ENCODE data around the gene HOXD1.

The HOXD1 gene

GRCh38 chr2:176189681-176190641, 1.5 kb downstream of the HOXD1 start:
- Histone ChIP-seq H3K36me3 (ENCODE audit: control insufficient read depth in 1 of 2, insufficient read depth in 2 of 2, low read depth in 1 of 2, low read length in 2 of 2) (peaks cover 0 to 2% of the 10 kb centered on the region in 2 experiments), H4K8ac (ENCODE audit: low read length) (no peak overlapping the region), H2BK15ac (ENCODE audit: low read depth, poor library complexity, severe bottlenecking) (no peak overlapping the region), H2BK12ac (ENCODE audit: low read length in 2 of 2) (no peak overlapping the region), H3K9me3 (ENCODE audit: control insufficient read depth, low read length) (no peaks in the 10 kb centered on the region), H3K27me3 (ENCODE audit: control insufficient read depth in 1 of 2, insufficient read depth in 1 of 2, low read length in 2 of 2) (peaks cover 58 to 65% of the 10 kb centered on the region in 2 experiments), H2AFZ (ENCODE audit: low read depth, low read length) (no peak overlapping the region), H2BK120ac (ENCODE audit: low read depth, low read length) (no peak overlapping the region), H3K4me3 (ENCODE audit: insufficient read depth in 1 of 2, low read depth in 1 of 2, low read length in 2 of 2) (peak overlapping the region in 1 of 2 experiments; percentile 87), H3K14ac (ENCODE audit: low read length in 2 of 2) (no peak overlapping the region), H3K79me1 (replicated peaks; ENCODE audit: low read length, poor library complexity, severe bottlenecking) (no peaks in the 10 kb centered on the region), H3K4ac (ENCODE audit: low read depth in 1 of 2, low read length in 2 of 2) (no peak overlapping the region), H3K27ac (ENCODE audit: low read length, poor library complexity, severe bottlenecking) (no peak overlapping the region), H4K91ac (ENCODE audit: low read length) (no peak overlapping the region), H2BK5ac (ENCODE audit: low read depth, low read length, poor library complexity, severe bottlenecking) (no peak overlapping the region), H3K18ac (ENCODE audit: low read depth in 1 of 2, low read length in 2 of 2) (no peak overlapping the region), H3K4me2 (ENCODE audit: low read length, poor library complexity, severe bottlenecking) (peak overlapping the region; percentile 4), H3K23ac (ENCODE audit: low read length in 2 of 2) (no peak overlapping the region), H2AK5ac (ENCODE audit: low read length, severe bottlenecking) (no peak overlapping the region), H3K4me1 (ENCODE audit: control insufficient read depth, insufficient read depth, low read depth, low read length) (peaks cover 16% of the 10 kb centered on the region), H3K9ac (ENCODE audit: low read length) (no peak overlapping the region)
- WGBS: 9% methylated on average over 26 of the region's 28 CpGs
- no peak for DNase-seq

DNA sequence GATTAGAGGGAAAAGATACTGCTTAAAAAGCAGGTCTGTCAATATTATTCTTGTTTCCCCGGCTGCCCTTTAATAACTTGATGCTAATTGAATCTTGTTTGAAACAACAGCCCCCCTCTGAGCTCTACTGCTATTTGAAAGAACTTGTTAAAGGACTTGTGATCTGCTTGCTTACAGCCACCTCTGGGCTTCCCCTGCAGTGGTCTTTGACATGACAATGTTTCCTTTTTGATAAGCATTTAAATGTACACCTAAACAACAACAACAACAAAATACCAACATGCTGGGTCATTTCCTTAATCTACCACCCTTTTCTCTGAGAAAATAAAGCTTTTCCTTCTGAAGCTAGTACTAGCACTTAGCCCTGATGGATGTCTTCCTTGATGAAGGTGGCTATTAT, 3.9 kb downstream of the HOXD1 start:
- DNase-seq: no peak
- no peak overlapping the region for H4K91ac ChIP-seq (ENCODE audit: low read length)
- no peak overlapping the region for H3K27ac ChIP-seq (ENCODE audit: low read length, poor library complexity, severe bottlenecking)
- no peaks in the 10 kb centered on the region for H3K79me1 ChIP-seq (replicated peaks; ENCODE audit: low read length, poor library complexity, severe bottlenecking)
- H3K4me3 ChIP-seq (ENCODE audit: insufficient read depth in 1 of 2, low read depth in 1 of 2, low read length in 2 of 2): no peak overlapping the region
- H2BK12ac ChIP-seq (ENCODE audit: low read length in 2 of 2): no peak overlapping the region
- no peak overlapping the region for H3K14ac ChIP-seq (ENCODE audit: low read length in 2 of 2)
- no peak overlapping the region for H3K23ac ChIP-seq (ENCODE audit: low read length in 2 of 2)
- H3K4me2 ChIP-seq (ENCODE audit: low read length, poor library complexity, severe bottlenecking): no peak overlapping the region
- H3K36me3 ChIP-seq (ENCODE audit: control insufficient read depth in 1 of 2, insufficient read depth in 2 of 2, low read depth in 1 of 2, low read length in 2 of 2): peaks cover 0 to 2% of the 10 kb centered on the region in 2 experiments
- H3K9ac ChIP-seq (ENCODE audit: low read length): no peak overlapping the region
- H2BK120ac ChIP-seq (ENCODE audit: low read depth, low read length): no peak overlapping the region
- peaks cover 54 to 61% of the 10 kb centered on the region in 2 experiments for H3K27me3 ChIP-seq (ENCODE audit: control insufficient read depth in 1 of 2, insufficient read depth in 1 of 2, low read length in 2 of 2)
- H4K8ac ChIP-seq (ENCODE audit: low read length): no peak overlapping the region
- H3K9me3 ChIP-seq (ENCODE audit: control insufficient read depth, low read length): no peaks in the 10 kb centered on the region
- H3K4ac ChIP-seq (ENCODE audit: low read depth in 1 of 2, low read length in 2 of 2): no peak overlapping the region
- 0% methylated on average over 1 of the region's 1 CpG for WGBS
- H2AK5ac ChIP-seq (ENCODE audit: low read length, severe bottlenecking): no peak overlapping the region
- no peak overlapping the region for H2AFZ ChIP-seq (ENCODE audit: low read depth, low read length)
- no peak overlapping the region for H2BK15ac ChIP-seq (ENCODE audit: low read depth, poor library complexity, severe bottlenecking)
- no peak overlapping the region for H3K18ac ChIP-seq (ENCODE audit: low read depth in 1 of 2, low read length in 2 of 2)
- H2BK5ac ChIP-seq (ENCODE audit: low read depth, low read length, poor library complexity, severe bottlenecking): no peak overlapping the region
- H3K4me1 ChIP-seq (ENCODE audit: control insufficient read depth, insufficient read depth, low read depth, low read length): peaks cover 16% of the 10 kb centered on the region

- WGBS: no CpG with 5 or more reads among the region's 1 CpG
- H4K91ac ChIP-seq (ENCODE audit: low read length): no peak overlapping the region
Observed at GRCh38 chr2:176193048-176193447, 4.6 kb downstream of the HOXD1 start.

DNA sequence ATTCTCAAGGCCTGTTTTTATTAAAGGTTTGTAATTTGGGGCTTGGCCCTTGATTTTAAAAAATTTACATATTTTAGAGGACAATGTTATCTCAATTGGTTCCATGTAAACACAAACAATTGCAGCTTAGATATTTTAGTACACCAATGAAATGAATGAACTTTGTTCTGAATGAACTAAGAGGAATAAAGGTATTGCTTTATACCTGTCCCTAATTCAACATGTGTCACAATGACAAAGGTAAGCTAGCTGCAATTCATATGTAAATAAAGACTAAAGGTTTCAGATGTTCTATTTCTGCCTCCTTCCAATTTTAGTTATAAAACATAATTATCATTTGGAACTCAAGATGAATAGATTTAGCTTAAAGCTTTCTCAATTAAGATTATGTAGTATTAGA, 11.4 kb downstream of the HOXD1 start:
- H3K14ac ChIP-seq (ENCODE audit: low read length in 2 of 2): no peak overlapping the region
- no peak overlapping the region for H3K27ac ChIP-seq (ENCODE audit: low read length, poor library complexity, severe bottlenecking)
- no peak overlapping the region for H4K91ac ChIP-seq (ENCODE audit: low read length)
- no peak overlapping the region for H3K18ac ChIP-seq (ENCODE audit: low read depth in 1 of 2, low read length in 2 of 2)
- H3K4me3 ChIP-seq (ENCODE audit: insufficient read depth in 1 of 2, low read depth in 1 of 2, low read length in 2 of 2): no peak overlapping the region
- H2BK120ac ChIP-seq (ENCODE audit: low read depth, low read length): no peak overlapping the region
- no peak overlapping the region for H4K8ac ChIP-seq (ENCODE audit: low read length)
- no peak overlapping the region for H2BK5ac ChIP-seq (ENCODE audit: low read depth, low read length, poor library complexity, severe bottlenecking)
- H3K27me3 ChIP-seq (ENCODE audit: control insufficient read depth in 1 of 2, insufficient read depth in 1 of 2, low read length in 2 of 2): peaks cover 9 to 13% of the 10 kb centered on the region in 2 experiments
- H3K79me1 ChIP-seq (replicated peaks; ENCODE audit: low read length, poor library complexity, severe bottlenecking): no peaks in the 10 kb centered on the region
- H3K4me1 ChIP-seq (ENCODE audit: control insufficient read depth, insufficient read depth, low read depth, low read length): no peaks in the 10 kb centered on the region
- no peak overlapping the region for H3K23ac ChIP-seq (ENCODE audit: low read length in 2 of 2)
- H2BK12ac ChIP-seq (ENCODE audit: low read length in 2 of 2): no peak overlapping the region
- peaks cover 6% of the 10 kb centered on the region for H3K9me3 ChIP-seq (ENCODE audit: control insufficient read depth, low read length)
- H3K4ac ChIP-seq (ENCODE audit: low read depth in 1 of 2, low read length in 2 of 2): no peak overlapping the region
- no peak overlapping the region for H2AK5ac ChIP-seq (ENCODE audit: low read length, severe bottlenecking)
- no peak overlapping the region for H2AFZ ChIP-seq (ENCODE audit: low read depth, low read length)
- H3K36me3 ChIP-seq (ENCODE audit: control insufficient read depth in 1 of 2, insufficient read depth in 2 of 2, low read depth in 1 of 2, low read length in 2 of 2): no peaks in the 10 kb centered on the region
- no peak overlapping the region for H3K4me2 ChIP-seq (ENCODE audit: low read length, poor library complexity, severe bottlenecking)
- no peak overlapping the region for H2BK15ac ChIP-seq (ENCODE audit: low read depth, poor library complexity, severe bottlenecking)
- H3K9ac ChIP-seq (ENCODE audit: low read length): no peak overlapping the region
- no peak for DNase-seq

More at GRCh38 chr2:176193048-176193447, 4.6 kb downstream of the HOXD1 start:
- Histone ChIP-seq H2BK15ac (ENCODE audit: low read depth, poor library complexity, severe bottlenecking) (no peak overlapping the region), H3K36me3 (ENCODE audit: control insufficient read depth in 1 of 2, insufficient read depth in 2 of 2, low read depth in 1 of 2, low read length in 2 of 2) (peaks cover 0 to 2% of the 10 kb centered on the region in 2 experiments), H3K4me2 (ENCODE audit: low read length, poor library complexity, severe bottlenecking) (no peak overlapping the region), H3K79me1 (replicated peaks; ENCODE audit: low read length, poor library complexity, severe bottlenecking) (no peaks in the 10 kb centered on the region), H3K14ac (ENCODE audit: low read length in 2 of 2) (no peak overlapping the region), H3K9me3 (ENCODE audit: control insufficient read depth, low read length) (no peaks in the 10 kb centered on the region), H3K9ac (ENCODE audit: low read length) (no peak overlapping the region), H2AK5ac (ENCODE audit: low read length, severe bottlenecking) (no peak overlapping the region), H3K4ac (ENCODE audit: low read depth in 1 of 2, low read length in 2 of 2) (no peak overlapping the region), H2AFZ (ENCODE audit: low read depth, low read length) (no peak overlapping the region), H2BK5ac (ENCODE audit: low read depth, low read length, poor library complexity, severe bottlenecking) (no peak overlapping the region), H3K4me3 (ENCODE audit: insufficient read depth in 1 of 2, low read depth in 1 of 2, low read length in 2 of 2) (no peak overlapping the region), H4K8ac (ENCODE audit: low read length) (no peak overlapping the region), H2BK120ac (ENCODE audit: low read depth, low read length) (no peak overlapping the region), H3K4me1 (ENCODE audit: control insufficient read depth, insufficient read depth, low read depth, low read length) (peaks cover 15% of the 10 kb centered on the region), H3K23ac (ENCODE audit: low read length in 2 of 2) (no peak overlapping the region), H2BK12ac (ENCODE audit: low read length in 2 of 2) (no peak overlapping the region), H3K27ac (ENCODE audit: low read length, poor library complexity, severe bottlenecking) (no peak overlapping the region), H3K27me3 (ENCODE audit: control insufficient read depth in 1 of 2, insufficient read depth in 1 of 2, low read length in 2 of 2) (peaks cover 47 to 66% of the 10 kb centered on the region in 2 experiments), H3K18ac (ENCODE audit: low read depth in 1 of 2, low read length in 2 of 2) (no peak overlapping the region)
- DNase-seq: no peak

All from mesenchymal stem cell (in vitro differentiated cells and primary cell).